MCF 10A (cell line): ENCODE results near the gene MS4A15. TPM values are rescaled to one million over a fixed set of nuclear protein-coding genes. Genes with fewer than 3 reads are reported as not detected.

ENCODE experiments used
- BruUV-seq: library from RNA; stranded (reverse); fragments of 400-500 nt; replicated peaks from 2 replicates; lab custom pipeline; 2021; lab: Mats Ljungman, UMichigan
- CTCF ChIA-PET: fragments of 300-600 bp; sonication (Branson Sonifier 250); formaldehyde crosslinking; extraction: SDS; loops from one replicate; lab custom pipeline; 2021; ENCODE audit warnings: antibody characterized with exemption, inconsistent platforms; lab: Yijun Ruan, JAX
- POLR2A ChIA-PET: fragments of 300-600, 350-650 bp; sonication (Branson Sonifier 250); formaldehyde crosslinking; extraction: SDS; loops from one replicate; lab custom pipeline; 2020; ENCODE audit warnings: antibody characterized with exemption, inconsistent platforms; lab: Yijun Ruan, JAX
- DNase-seq: peaks from one replicate; pipeline ENCODE4 v3.0.0-alpha.2; 2018; ENCODE audit not compliant: unreplicated experiment
- H3K27ac Mint-ChIP-seq: one replicate; pipeline ENCODE4 v1.8.0; 2022; ENCODE audit warnings: mild to moderate bottlenecking, low read depth, mixed read lengths; ENCODE audit not compliant: unreplicated experiment
- H3K27me3 Mint-ChIP-seq: one replicate; pipeline ENCODE4 v1.8.0; 2022; ENCODE audit warnings: mixed read lengths; ENCODE audit not compliant: insufficient read depth, unreplicated experiment
- H3K36me3 Mint-ChIP-seq: one replicate; pipeline ENCODE4 v1.8.0; 2022; ENCODE audit warnings: mild to moderate bottlenecking, moderate library complexity, mixed read lengths; ENCODE audit not compliant: insufficient read depth, unreplicated experiment
- H3K4me1 Mint-ChIP-seq: one replicate; pipeline ENCODE4 v1.8.0; 2022; ENCODE audit warnings: mixed read lengths; ENCODE audit not compliant: insufficient read depth, unreplicated experiment
- H3K4me3 Mint-ChIP-seq: one replicate; pipeline ENCODE4 v1.8.0; 2022; ENCODE audit warnings: mild to moderate bottlenecking, moderate library complexity, mixed read lengths; ENCODE audit not compliant: unreplicated experiment
- H3K9me3 Mint-ChIP-seq: one replicate; pipeline ENCODE4 v1.8.0; 2022; ENCODE audit warnings: mixed read lengths; ENCODE audit not compliant: unreplicated experiment
- intact Hi-C: fragments of 100-400 bp; cut with micrococcal nuclease; formaldehyde crosslinking; loops from 2 replicates; pipeline ENCODE4 v1.14.1; 2022
- total RNA-seq: library from RNA; stranded (reverse); gene quantifications from 2 replicates; pipeline ENCODE4 v1.2.3, GENCODE V29; 2022
- TF ChIP-seq, protein P1 (sequence below): fragments of 200-600 bp; IDR thresholded peaks from one replicate; pipeline ENCODE4 v1.8.0; 2022; ENCODE audit warnings: antibody characterized with exemption, mild to moderate bottlenecking; ENCODE audit not compliant: unreplicated experiment

Gene MS4A15
- total RNA-seq, 1 experiment from 2014 or later, result not detected

GRCh38 chr11:60717956-60718355, 38.7 kb upstream of the MS4A15 start:
- TF ChIP-seq, protein P1, sequence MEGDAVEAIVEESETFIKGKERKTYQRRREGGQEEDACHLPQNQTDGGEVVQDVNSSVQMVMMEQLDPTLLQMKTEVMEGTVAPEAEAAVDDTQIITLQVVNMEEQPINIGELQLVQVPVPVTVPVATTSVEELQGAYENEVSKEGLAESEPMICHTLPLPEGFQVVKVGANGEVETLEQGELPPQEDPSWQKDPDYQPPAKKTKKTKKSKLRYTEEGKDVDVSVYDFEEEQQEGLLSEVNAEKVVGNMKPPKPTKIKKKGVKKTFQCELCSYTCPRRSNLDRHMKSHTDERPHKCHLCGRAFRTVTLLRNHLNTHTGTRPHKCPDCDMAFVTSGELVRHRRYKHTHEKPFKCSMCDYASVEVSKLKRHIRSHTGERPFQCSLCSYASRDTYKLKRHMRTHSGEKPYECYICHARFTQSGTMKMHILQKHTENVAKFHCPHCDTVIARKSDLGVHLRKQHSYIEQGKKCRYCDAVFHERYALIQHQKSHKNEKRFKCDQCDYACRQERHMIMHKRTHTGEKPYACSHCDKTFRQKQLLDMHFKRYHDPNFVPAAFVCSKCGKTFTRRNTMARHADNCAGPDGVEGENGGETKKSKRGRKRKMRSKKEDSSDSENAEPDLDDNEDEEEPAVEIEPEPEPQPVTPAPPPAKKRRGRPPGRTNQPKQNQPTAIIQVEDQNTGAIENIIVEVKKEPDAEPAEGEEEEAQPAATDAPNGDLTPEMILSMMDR, result no peak
- DNase-seq, result no peak
- POLR2A ChIA-PET, result no interaction called here
- no peaks in the 10 kb centered on the region for H3K36me3 Mint-ChIP-seq
- BruUV-seq, result no TSS peak
- H3K27me3 Mint-ChIP-seq, result peaks cover 16% of the 10 kb centered on the region
- H3K4me1 Mint-ChIP-seq, result no peaks in the 10 kb centered on the region
- no peaks in the 10 kb centered on the region for H3K9me3 Mint-ChIP-seq
- CTCF ChIA-PET, result no interaction called here
- intact Hi-C loops, result no loop called here
- no peak overlapping the region for H3K27ac Mint-ChIP-seq
- no peak overlapping the region for H3K4me3 Mint-ChIP-seq

DNA sequence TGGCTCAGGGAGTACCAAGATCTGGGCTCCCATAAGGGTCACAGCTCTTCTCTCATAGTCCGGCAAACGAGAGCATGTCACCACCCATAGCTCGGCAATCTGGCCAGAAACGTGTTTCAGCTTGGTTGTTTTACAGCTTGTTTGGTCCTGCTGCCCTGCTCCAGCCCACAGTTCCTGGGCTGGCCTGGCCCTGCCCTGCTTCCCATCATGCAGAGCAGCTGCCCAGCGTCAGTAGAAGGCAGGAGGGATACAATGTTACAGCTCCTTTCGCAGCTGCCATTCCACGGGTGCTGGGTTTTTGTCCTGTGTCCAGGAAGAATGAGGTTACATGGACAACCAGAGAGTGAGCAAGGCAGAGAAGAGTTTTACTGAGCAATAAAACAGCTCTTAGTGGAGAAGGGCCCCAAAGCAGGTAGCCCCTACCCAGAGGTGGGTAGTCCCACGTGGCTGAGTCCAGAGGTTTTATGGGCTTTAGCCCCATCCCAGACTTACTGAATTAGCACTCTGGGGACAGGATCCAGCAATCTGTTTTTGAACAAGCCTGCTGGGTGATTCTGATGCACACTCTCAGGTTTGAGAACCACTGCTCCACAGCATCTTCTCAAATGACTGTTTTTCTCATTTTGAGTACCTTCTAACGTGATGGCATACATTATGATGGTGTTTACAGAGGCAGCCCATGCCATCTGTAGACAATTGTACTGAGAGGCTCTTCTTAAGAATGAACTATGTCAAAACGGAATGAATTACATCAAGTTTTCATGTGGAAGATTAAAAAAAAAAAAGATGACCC, 37.9 kb upstream of the MS4A15 start:
- no TSS peak for BruUV-seq
- H3K36me3 Mint-ChIP-seq, result no peaks in the 10 kb centered on the region
- no peaks in the 10 kb centered on the region for H3K4me1 Mint-ChIP-seq
- H3K27ac Mint-ChIP-seq, result no peak overlapping the region
- ChIA-PET CTCF (no interaction called here), POLR2A (no interaction called here)
- H3K27me3 Mint-ChIP-seq, result peaks cover 20% of the 10 kb centered on the region
- DNase-seq, result no peak
- no peaks in the 10 kb centered on the region for H3K9me3 Mint-ChIP-seq
- TF ChIP-seq, protein P1, result no peak
- H3K4me3 Mint-ChIP-seq, result no peak overlapping the region
- intact Hi-C loops, result no loop called here

DNA sequence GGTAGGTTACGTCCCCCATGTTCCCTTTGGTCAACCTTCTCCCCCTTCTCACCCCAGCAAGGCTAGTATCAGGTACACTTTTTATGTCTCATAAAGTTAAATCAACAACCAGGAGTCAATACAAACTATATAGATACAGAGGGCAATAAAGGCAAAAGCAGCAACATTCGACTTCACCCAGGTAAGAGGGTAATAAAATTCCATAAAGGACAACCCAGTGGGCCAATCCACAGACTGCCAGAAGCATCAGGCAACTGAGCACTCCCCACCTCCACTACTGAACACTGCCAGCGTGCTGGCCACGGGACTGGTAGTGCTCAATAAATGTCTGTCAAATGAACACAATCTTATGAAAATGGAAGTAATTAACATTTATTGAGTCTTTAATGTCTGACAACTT, 37.3 kb upstream of the MS4A15 start:
- intact Hi-C loops, result no loop called here
- H3K27ac Mint-ChIP-seq, result no peak overlapping the region
- no peak overlapping the region for H3K4me3 Mint-ChIP-seq
- H3K27me3 Mint-ChIP-seq, result peaks cover 16% of the 10 kb centered on the region
- ChIA-PET CTCF (no interaction called here), POLR2A (no interaction called here)
- TF ChIP-seq, protein P1, result no peak
- H3K9me3 Mint-ChIP-seq, result no peaks in the 10 kb centered on the region
- no peaks in the 10 kb centered on the region for H3K4me1 Mint-ChIP-seq
- no TSS peak for BruUV-seq
- DNase-seq, result no peak
- H3K36me3 Mint-ChIP-seq, result no peaks in the 10 kb centered on the region

- Mint-ChIP-seq H3K9me3 (no peaks in the 10 kb centered on the region), H3K36me3 (no peaks in the 10 kb centered on the region), H3K27me3 (peaks cover 10% of the 10 kb centered on the region), H3K27ac (no peak overlapping the region), H3K4me3 (no peak overlapping the region), H3K4me1 (no peaks in the 10 kb centered on the region)
- DNase-seq, result no peak
- intact Hi-C loops, result no loop called here
- no TSS peak for BruUV-seq
- POLR2A ChIA-PET, result no interaction called here
- TF ChIP-seq, protein P1, result no peak
- CTCF ChIA-PET, result interaction anchor here (0.5 kb wide), 1 partner anchor 42 kb away, joined by 3 read pairs; no protein-coding TSS in a partner anchor
Measured at GRCh38 chr11:60720460-60720859, 36.2 kb upstream of the MS4A15 start.
